Activated B cell treated with CpG ODN at 0.5 μM for 24 hours (primary cell): ENCODE measurements around the gene LMAN2L. TPM values are rescaled to one million over a fixed set of nuclear protein-coding genes. Genes with fewer than 3 reads are reported as not detected.

Source experiments
- ATAC-seq: fragments of 200-7000 bp; cut with Tn5 transposase; one replicate; pipeline ENCODE4 v1.10.0; 2021; ENCODE audit warnings: low read depth, mild to moderate bottlenecking, moderate library complexity
- CTCF ChIA-PET: fragments of 350-600 bp; sonication (Branson Sonifier 250); formaldehyde crosslinking; loops from one replicate; lab custom pipeline; 2021; ENCODE audit warnings: antibody characterized with exemption; lab: Charles Lee
- POLR2A ChIA-PET: fragments of 350-600 bp; sonication (Branson Sonifier 250); formaldehyde crosslinking; loops from one replicate; lab custom pipeline; 2021; ENCODE audit warnings: antibody characterized with exemption; lab: Charles Lee
- DNase-seq: peaks from one replicate; pipeline ENCODE4 v3.0.0; 2022
- H3K27ac Mint-ChIP-seq: one replicate; pipeline ENCODE4 v1.8.0; 2020; ENCODE audit warnings: mixed read lengths
- H3K27me3 Mint-ChIP-seq: one replicate; pipeline ENCODE4 v1.8.0; 2021; ENCODE audit warnings: mixed read lengths
- H3K36me3 Mint-ChIP-seq: one replicate; pipeline ENCODE4 v1.8.0; 2021; ENCODE audit warnings: low read depth, mixed read lengths
- H3K4me1 Mint-ChIP-seq: one replicate; pipeline ENCODE4 v1.8.0; 2021; ENCODE audit warnings: mixed read lengths
- H3K4me3 Mint-ChIP-seq: one replicate; pipeline ENCODE4 v1.8.0; 2020; ENCODE audit warnings: mild to moderate bottlenecking, mixed read lengths
- H3K9me3 Mint-ChIP-seq: one replicate; pipeline ENCODE4 v1.8.0; 2020; ENCODE audit warnings: mixed read lengths
- intact Hi-C: fragments of 100-400 bp; cut with micrococcal nuclease; formaldehyde crosslinking; loops from one replicate; pipeline ENCODE4 v1.15.1; 2024
- total RNA-seq: library from RNA; stranded (reverse); gene quantifications from 2 replicates; pipeline ENCODE4 v1.2.3, GENCODE V29; 2022
- TF ChIP-seq, protein P1 (sequence below): fragments of 200-600 bp; IDR thresholded peaks from one replicate; pipeline ENCODE4 v1.8.0; 2022; ENCODE audit warnings: antibody characterized with exemption, mild to moderate bottlenecking

LMAN2L gene
- total RNA-seq, 1 donor from 2014 or later, result 8.9 TPM

DNA sequence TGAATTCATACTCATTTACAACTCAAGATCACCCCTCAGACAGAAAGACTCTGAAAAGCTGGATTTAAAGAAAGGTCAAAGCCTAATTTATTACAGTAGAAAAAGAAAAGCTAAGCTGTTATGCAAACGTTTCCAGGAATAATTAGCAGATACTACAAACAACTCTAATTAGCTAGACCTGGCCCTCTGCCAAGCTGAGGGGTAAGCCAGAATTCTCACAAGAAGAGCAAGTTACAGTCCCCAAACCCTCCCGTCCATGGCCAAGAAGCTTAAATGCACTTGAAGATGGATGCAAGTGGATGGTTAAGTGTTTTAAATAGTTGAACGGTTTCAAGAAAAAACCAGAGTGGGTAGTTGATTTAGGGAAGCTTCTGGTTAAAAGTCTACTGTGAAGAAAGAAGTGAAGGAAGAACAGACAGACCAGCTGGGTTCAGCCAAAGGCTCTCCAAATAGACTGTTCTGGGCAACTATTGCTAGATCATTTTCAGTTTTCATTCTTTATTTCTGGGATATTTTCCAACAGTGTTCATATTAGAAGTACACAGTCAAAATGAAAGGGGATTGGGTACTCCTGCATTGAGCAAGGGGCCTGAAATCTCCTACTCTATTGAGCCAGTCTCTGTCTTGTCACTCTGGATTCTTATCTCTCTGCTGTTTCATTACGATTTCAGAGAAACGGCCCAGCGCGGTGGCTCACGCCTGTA lies 4.8 kb downstream of the LMAN2L start:
- Mint-ChIP-seq H3K27me3 (no peaks in the 10 kb centered on the region), H3K4me1 (peaks cover 22% of the 10 kb centered on the region), H3K4me3 (no peak overlapping the region), H3K36me3 (peaks cover 55% of the 10 kb centered on the region), H3K9me3 (no peaks in the 10 kb centered on the region), H3K27ac (no peak overlapping the region)
- intact Hi-C loops, result no loop called here
- DNase-seq, result no peak
- ATAC-seq, result no peak
- ChIA-PET CTCF (interaction anchor here (1.0 to 1.6 kb wide), 2 partner anchors 28 to 50 kb away, joined by 3 to 4 read pairs; no protein-coding TSS in a partner anchor), POLR2A (no interaction called here)
- TF ChIP-seq, protein P1, sequence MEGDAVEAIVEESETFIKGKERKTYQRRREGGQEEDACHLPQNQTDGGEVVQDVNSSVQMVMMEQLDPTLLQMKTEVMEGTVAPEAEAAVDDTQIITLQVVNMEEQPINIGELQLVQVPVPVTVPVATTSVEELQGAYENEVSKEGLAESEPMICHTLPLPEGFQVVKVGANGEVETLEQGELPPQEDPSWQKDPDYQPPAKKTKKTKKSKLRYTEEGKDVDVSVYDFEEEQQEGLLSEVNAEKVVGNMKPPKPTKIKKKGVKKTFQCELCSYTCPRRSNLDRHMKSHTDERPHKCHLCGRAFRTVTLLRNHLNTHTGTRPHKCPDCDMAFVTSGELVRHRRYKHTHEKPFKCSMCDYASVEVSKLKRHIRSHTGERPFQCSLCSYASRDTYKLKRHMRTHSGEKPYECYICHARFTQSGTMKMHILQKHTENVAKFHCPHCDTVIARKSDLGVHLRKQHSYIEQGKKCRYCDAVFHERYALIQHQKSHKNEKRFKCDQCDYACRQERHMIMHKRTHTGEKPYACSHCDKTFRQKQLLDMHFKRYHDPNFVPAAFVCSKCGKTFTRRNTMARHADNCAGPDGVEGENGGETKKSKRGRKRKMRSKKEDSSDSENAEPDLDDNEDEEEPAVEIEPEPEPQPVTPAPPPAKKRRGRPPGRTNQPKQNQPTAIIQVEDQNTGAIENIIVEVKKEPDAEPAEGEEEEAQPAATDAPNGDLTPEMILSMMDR, result no peak

DNA sequence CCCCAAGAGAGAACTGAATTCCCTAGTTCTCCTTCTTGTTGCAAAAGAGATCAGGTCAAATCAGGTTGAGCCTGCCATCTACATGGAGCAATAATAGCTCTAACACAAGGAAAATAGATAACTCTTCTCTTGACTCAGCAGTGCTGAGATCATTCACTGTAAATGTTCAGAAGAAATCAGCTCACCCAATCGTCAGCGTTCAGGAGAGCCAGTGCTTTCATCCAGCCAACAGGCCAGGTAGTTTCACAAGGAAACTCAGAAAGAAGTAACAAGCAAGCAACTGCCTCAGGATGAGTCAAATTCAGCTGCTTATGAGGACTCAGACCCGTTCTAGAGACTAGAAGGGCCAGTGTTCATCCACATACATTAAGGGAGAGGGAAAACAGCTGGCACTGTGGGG lies 5.9 kb downstream of the LMAN2L start:
- H3K27me3 Mint-ChIP-seq, result no peaks in the 10 kb centered on the region
- H3K4me1 Mint-ChIP-seq, result peaks cover 11% of the 10 kb centered on the region
- peaks cover 53% of the 10 kb centered on the region for H3K36me3 Mint-ChIP-seq
- ATAC-seq (no peak), DNase-seq (no peak)
- intact Hi-C loops, result no loop called here
- no peak overlapping the region for H3K4me3 Mint-ChIP-seq
- H3K27ac Mint-ChIP-seq, result no peak overlapping the region
- POLR2A ChIA-PET, result no interaction called here
- no peaks in the 10 kb centered on the region for H3K9me3 Mint-ChIP-seq
- TF ChIP-seq, protein P1, result no peak
- CTCF ChIA-PET, result no interaction called here

DNA sequence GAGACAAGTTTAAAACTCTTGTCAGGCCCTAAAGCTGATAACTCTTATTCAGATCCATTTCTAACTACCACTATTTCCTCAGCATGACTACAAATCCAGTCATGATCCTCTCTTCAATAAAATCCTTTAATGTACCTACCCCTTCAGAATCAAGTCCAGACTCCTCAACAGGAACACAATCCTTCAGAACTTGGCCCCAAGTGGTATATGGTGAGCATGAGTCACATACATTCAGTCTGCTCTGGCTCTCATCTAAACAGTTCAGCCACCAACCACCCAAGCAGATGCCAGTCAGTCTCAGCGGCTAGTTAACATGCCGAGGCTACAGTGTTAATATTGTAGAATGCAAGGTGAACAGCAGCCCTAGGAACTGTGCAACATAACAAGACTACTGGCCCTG lies 9.7 kb downstream of the LMAN2L start:
- H3K4me1 Mint-ChIP-seq, result no peaks in the 10 kb centered on the region
- H3K9me3 Mint-ChIP-seq, result no peaks in the 10 kb centered on the region
- no peak overlapping the region for H3K27ac Mint-ChIP-seq
- DNase-seq (no peak), ATAC-seq (no peak)
- no peaks in the 10 kb centered on the region for H3K27me3 Mint-ChIP-seq
- TF ChIP-seq, protein P1, result no peak
- ChIA-PET POLR2A (no interaction called here), CTCF (no interaction called here)
- intact Hi-C loops, result no loop called here
- H3K4me3 Mint-ChIP-seq, result no peak overlapping the region
- peaks cover 62% of the 10 kb centered on the region for H3K36me3 Mint-ChIP-seq

DNA sequence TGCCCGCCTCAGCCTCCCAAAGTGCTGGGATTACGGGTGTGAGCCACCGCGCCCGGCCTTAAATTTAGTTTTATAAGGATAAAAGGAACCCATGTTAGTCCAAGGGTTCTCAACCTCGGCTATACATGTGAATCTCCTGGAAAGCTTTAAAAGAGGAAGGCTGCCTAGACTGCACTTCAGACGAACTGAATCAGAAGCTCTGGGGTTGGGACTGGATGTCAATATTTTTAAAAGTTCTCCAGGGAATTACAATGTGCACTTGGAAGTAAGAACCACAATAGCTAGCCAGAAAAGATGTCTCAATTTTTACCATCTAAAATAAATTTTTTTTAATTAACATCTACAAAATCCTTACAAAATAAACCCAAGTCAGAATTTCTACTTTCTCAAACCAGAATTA lies 10.1 kb downstream of the LMAN2L start:
- Mint-ChIP-seq H3K9me3 (no peaks in the 10 kb centered on the region), H3K36me3 (peaks cover 61% of the 10 kb centered on the region), H3K27ac (no peak overlapping the region), H3K4me3 (no peak overlapping the region), H3K27me3 (no peaks in the 10 kb centered on the region), H3K4me1 (no peaks in the 10 kb centered on the region)
- ATAC-seq, result no peak
- TF ChIP-seq, protein P1, result no peak
- ChIA-PET POLR2A (interaction anchor here (0.8 kb wide), 1 partner anchor 33 kb away, joined by 3 read pairs; no protein-coding TSS in a partner anchor), CTCF (no interaction called here)
- intact Hi-C loops, result no loop called here
- DNase-seq, result no peak

DNA sequence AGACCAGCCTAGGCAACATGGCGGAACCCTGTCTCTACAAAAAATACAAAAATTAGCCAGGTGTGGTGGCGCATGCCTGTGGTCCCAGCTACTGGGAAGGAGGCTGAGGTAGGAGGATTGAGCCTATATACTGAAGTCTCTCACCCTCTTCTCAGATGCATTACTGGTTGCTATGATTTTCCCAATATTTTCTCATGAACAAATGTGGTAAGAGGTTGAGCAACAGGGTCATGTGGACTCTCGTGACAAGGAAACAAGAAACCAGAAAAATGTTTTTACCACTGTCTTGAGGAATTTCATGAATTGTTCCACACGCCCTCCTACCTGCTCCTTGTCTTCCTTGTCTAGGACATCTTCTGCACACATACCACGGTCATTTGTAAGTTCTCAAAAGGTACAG lies 12.4 kb downstream of the LMAN2L start:
- intact Hi-C loops, result no loop called here
- Mint-ChIP-seq H3K9me3 (no peaks in the 10 kb centered on the region), H3K4me1 (no peaks in the 10 kb centered on the region), H3K27ac (no peak overlapping the region), H3K4me3 (no peak overlapping the region), H3K27me3 (no peaks in the 10 kb centered on the region), H3K36me3 (peaks cover 49% of the 10 kb centered on the region)
- ChIA-PET POLR2A (no interaction called here), CTCF (no interaction called here)
- DNase-seq, result no peak
- no peak for ATAC-seq
- TF ChIP-seq, protein P1, result no peak
